Panc1 (cell line): ENCODE measurements around the gene RHOH. TPM values are rescaled to one million over a fixed set of nuclear protein-coding genes. Genes with fewer than 3 reads are reported as not detected.

ENCODE experiments used
- ATAC-seq: fragments of 200-7000 bp; cut with Tn5 transposase; 2 replicates; pipeline ENCODE4 v1.9.1; 2020; ENCODE audit warnings: mild to moderate bottlenecking, moderate library complexity
- BruUV-seq: library from RNA; stranded (reverse); fragments of 400-500 nt; replicated peaks from 2 replicates; lab custom pipeline; 2021; lab: Mats Ljungman, UMichigan
- CTCF ChIA-PET: fragments of 300-600 bp; sonication (Branson Sonifier 250); formaldehyde crosslinking; loops from one replicate; lab custom pipeline; 2022; ENCODE audit warnings: antibody characterized with exemption; lab: Charles Lee
- POLR2A ChIA-PET: fragments of 300-600 bp; sonication (Branson Sonifier 250); formaldehyde crosslinking; loops from one replicate; lab custom pipeline; 2022; ENCODE audit warnings: antibody characterized with exemption; lab: Charles Lee
- DNase-seq: peaks from one replicate; pipeline ENCODE4 v3.0.0-alpha.2; 2010; ENCODE audit warnings: low read depth, low spot score
- H3K27ac ChIP-seq: 2 replicates; pipeline ENCODE4 v1.5.1; 2011; ENCODE audit warnings: mild to moderate bottlenecking, low read length, inconsistent platforms
- H3K27me3 ChIP-seq: fragments of 200-500 bp; sonication (Bioruptor generic); 2 replicates; pipeline ENCODE4 v1.6.0; 2014; ENCODE audit warnings: low read length, inconsistent platforms; ENCODE audit not compliant: control insufficient read depth, insufficient read depth
- H3K36me3 ChIP-seq: fragments of 200-500 bp; sonication (Bioruptor generic); 2 replicates; pipeline ENCODE4 v1.5.1; 2014; ENCODE audit warnings: inconsistent platforms, mild to moderate bottlenecking, low read length, moderate library complexity; ENCODE audit not compliant: control insufficient read depth, insufficient read depth
- H3K4me1 ChIP-seq: 2 replicates; pipeline ENCODE4 v1.5.1; 2011; ENCODE audit warnings: inconsistent platforms, mild to moderate bottlenecking, low read length, moderate library complexity; ENCODE audit not compliant: control insufficient read depth, insufficient read depth
- H3K4me3 ChIP-seq, 2 experiments: 2 replicates each; pipeline ENCODE4 v1.5.1; 2011 to 2012; ENCODE audit warnings: low read depth in 2 of 2, low read length in 2 of 2, mild to moderate bottlenecking in 2 of 2, inconsistent platforms in 1 of 2, moderate library complexity in 1 of 2
- H3K9me3 ChIP-seq: fragments of 200-500 bp; sonication (Bioruptor generic); 2 replicates; pipeline ENCODE4 v1.5.1; 2014; ENCODE audit warnings: low read depth, mild to moderate bottlenecking, inconsistent platforms, low read length, moderate library complexity; ENCODE audit not compliant: control insufficient read depth, insufficient read depth
- CTCF ChIP-seq: fragments of 450-650 bp; IDR thresholded peaks from 2 replicates; pipeline ENCODE4 v1.5.1; 2017; ENCODE audit warnings: mild to moderate bottlenecking
- POLR2AphosphoS5 ChIP-seq: IDR thresholded peaks from 2 replicates; pipeline ENCODE4 v1.6.1; 2012; ENCODE audit warnings: mild to moderate bottlenecking, low read depth, low read length, moderate library complexity
- REST ChIP-seq, 2 experiments: IDR thresholded peaks; 2 replicates each; pipeline ENCODE4 v1.6.1; 2011 to 2012; ENCODE audit warnings: low read depth in 2 of 2, control low read depth in 1 of 2, low read length in 1 of 2, mild to moderate bottlenecking in 1 of 2, moderate library complexity in 1 of 2; ENCODE audit not compliant: insufficient read depth in 1 of 2
- SIN3A ChIP-seq: IDR thresholded peaks from 2 replicates; pipeline ENCODE4 v1.6.1; 2012; ENCODE audit warnings: low read depth, mild to moderate bottlenecking, low read length, moderate library complexity, borderline replicate concordance; ENCODE audit not compliant: insufficient read depth
- TCF7L2 ChIP-seq: IDR thresholded peaks from 2 replicates; pipeline ENCODE4 v1.6.1; 2011; ENCODE audit warnings: mild to moderate bottlenecking, low read depth, low read length, inconsistent platforms
- in situ Hi-C: cut with HindIII; loops from 2 replicates; pipeline ENCODE4 v1.10.0; 2016; ENCODE audit warnings: low sequenced_read_pairs, low pct_unique_long_range_greater_than_20kb
- intact Hi-C: fragments of 100-400 bp; cut with micrococcal nuclease; formaldehyde crosslinking; loops from one replicate; pipeline ENCODE4 v1.10.0; 2022; ENCODE audit not compliant: unreplicated experiment
- total RNA-seq: library from RNA; stranded (reverse); gene quantifications from one replicate; pipeline ENCODE4 v1.2.1, GENCODE V29; 2021; ENCODE audit not compliant: unreplicated experiment

Gene RHOH
- total RNA-seq, 1 experiment from 2014 or later = 1.2 TPM

GRCh38 chr4:40232610-40233009 lies 35.8 kb downstream of the RHOH start:
- no TSS peak for BruUV-seq
- no peaks in the 10 kb centered on the region for H3K27me3 ChIP-seq
- ChIA-PET POLR2A (no interaction called here), CTCF (no interaction called here)
- ATAC-seq (no peak), DNase-seq (no peak)
- intact Hi-C loops (no loop called here), in situ Hi-C loops (no loop called here)
- no peak overlapping the region for H3K4me3 ChIP-seq
- H3K36me3 ChIP-seq = no peaks in the 10 kb centered on the region
- no peak for TF ChIP-seq SIN3A
- TF ChIP-seq REST (IDR thresholded peaks at IDR 0.05; ENCODE audit: insufficient read depth in 1 of 2, low read depth in 2 of 2, low read length in 1 of 2) = no peak
- TF ChIP-seq TCF7L2 = no peak
- TF ChIP-seq CTCF = no peak
- no peak for TF ChIP-seq POLR2AphosphoS5
- no peaks in the 10 kb centered on the region for H3K4me1 ChIP-seq
- no peaks in the 10 kb centered on the region for H3K9me3 ChIP-seq
- H3K27ac ChIP-seq = no peak overlapping the region

GRCh38 chr4:40233227-40233626 lies 36.4 kb downstream of the RHOH start:
- H3K27me3 ChIP-seq = no peaks in the 10 kb centered on the region
- BruUV-seq = no TSS peak
- intact Hi-C loops (no loop called here), in situ Hi-C loops (no loop called here)
- CTCF ChIA-PET = no interaction called here
- H3K36me3 ChIP-seq = no peaks in the 10 kb centered on the region
- no peaks in the 10 kb centered on the region for H3K4me1 ChIP-seq
- H3K4me3 ChIP-seq = no peak overlapping the region
- TF ChIP-seq CTCF (no peak), REST (IDR thresholded peaks at IDR 0.05; ENCODE audit: insufficient read depth in 1 of 2, low read depth in 2 of 2, low read length in 1 of 2) (no peak), TCF7L2 (no peak), SIN3A (no peak), POLR2AphosphoS5 (no peak)
- H3K9me3 ChIP-seq = no peaks in the 10 kb centered on the region
- POLR2A ChIA-PET = no interaction called here
- ATAC-seq (no peak), DNase-seq (no peak)
- H3K27ac ChIP-seq = no peak overlapping the region
